GM06990 (cell line): Measurements from ENCODE around the gene GRM1.
"Not testable (repeated sequence)": the region's sequence is repeated elsewhere in the genome, so short reads cannot be mapped to it uniquely, and the experiment has no call there.

Experiments used
- DNase-seq: peaks from one replicate; pipeline ENCODE4 v3.0.0-alpha.2; 2011; ENCODE audit not compliant: insufficient read length; ENCODE audit errors: extremely low read depth
- H3K27me3 ChIP-seq: replicated peaks from 2 replicates; pipeline ENCODE4 v1.6.0; 2011; ENCODE audit warnings: low read length; ENCODE audit not compliant: control insufficient read depth, insufficient read depth
- H3K36me3 ChIP-seq: 2 replicates; pipeline ENCODE4 v1.5.1; 2011; ENCODE audit warnings: low read length; ENCODE audit not compliant: control insufficient read depth, insufficient read depth
- H3K4me3 ChIP-seq: replicated peaks from 2 replicates; pipeline ENCODE4 v1.5.1; 2011; ENCODE audit warnings: low read depth, mild to moderate bottlenecking, control low read depth, low read length
- TF ChIP-seq, protein P1 (sequence below): IDR thresholded peaks from 2 replicates; pipeline ENCODE4 v1.5.1; 2011; ENCODE audit warnings: low read length, control low read depth, mild to moderate bottlenecking, inconsistent platforms; ENCODE audit not compliant: insufficient read depth, poor library complexity, severe bottlenecking

GRM1 gene

DNA sequence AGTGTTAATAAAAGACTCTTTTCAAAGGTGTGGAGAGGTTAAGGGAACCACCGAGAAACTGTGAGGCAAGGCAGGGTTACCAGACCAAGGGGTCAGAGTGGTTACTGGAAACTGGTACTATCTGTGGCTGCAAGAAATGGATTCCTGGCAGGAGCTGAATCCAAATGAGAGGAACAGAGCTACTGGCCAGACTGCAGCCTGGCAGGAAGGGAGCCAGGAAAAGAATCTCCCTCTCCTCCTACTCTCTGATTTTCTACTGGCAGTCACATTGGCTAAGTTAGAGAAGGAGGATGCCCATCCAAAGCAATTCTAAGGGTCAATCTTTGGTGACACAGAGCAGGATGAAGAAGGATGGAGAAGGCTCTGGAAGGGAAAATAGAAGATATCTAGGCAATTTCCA is 211.5 kb downstream of the GRM1 start:
- no peak overlapping the region for H3K4me3 ChIP-seq
- TF ChIP-seq, protein P1, sequence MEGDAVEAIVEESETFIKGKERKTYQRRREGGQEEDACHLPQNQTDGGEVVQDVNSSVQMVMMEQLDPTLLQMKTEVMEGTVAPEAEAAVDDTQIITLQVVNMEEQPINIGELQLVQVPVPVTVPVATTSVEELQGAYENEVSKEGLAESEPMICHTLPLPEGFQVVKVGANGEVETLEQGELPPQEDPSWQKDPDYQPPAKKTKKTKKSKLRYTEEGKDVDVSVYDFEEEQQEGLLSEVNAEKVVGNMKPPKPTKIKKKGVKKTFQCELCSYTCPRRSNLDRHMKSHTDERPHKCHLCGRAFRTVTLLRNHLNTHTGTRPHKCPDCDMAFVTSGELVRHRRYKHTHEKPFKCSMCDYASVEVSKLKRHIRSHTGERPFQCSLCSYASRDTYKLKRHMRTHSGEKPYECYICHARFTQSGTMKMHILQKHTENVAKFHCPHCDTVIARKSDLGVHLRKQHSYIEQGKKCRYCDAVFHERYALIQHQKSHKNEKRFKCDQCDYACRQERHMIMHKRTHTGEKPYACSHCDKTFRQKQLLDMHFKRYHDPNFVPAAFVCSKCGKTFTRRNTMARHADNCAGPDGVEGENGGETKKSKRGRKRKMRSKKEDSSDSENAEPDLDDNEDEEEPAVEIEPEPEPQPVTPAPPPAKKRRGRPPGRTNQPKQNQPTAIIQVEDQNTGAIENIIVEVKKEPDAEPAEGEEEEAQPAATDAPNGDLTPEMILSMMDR, result no peak
- H3K36me3 ChIP-seq, result no peaks in the 10 kb centered on the region
- H3K27me3 ChIP-seq, result no peaks in the 10 kb centered on the region
- DNase-seq, result no peak

DNA sequence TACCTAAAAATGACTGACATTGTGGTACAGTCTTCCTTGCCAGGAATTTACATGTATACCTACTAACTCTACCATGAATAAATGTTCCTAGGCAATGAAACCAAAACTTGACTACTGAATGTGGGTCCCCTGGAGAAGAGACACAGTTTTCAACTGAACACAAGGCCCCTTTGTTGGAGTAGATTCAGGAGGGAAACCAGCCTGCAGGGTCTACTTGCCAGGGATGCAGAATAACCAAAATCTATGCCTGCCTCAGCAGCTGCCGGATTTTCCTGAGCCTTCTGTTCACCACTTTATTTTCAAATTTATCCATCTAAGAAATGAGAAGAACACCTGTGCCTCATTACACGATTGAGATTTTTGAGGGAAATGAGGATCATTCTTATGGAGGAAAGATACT is 211.9 kb downstream of the GRM1 start:
- Histone ChIP-seq H3K36me3 (no peaks in the 10 kb centered on the region), H3K4me3 (no peak overlapping the region), H3K27me3 (no peaks in the 10 kb centered on the region)
- TF ChIP-seq, protein P1, result no peak
- DNase-seq, result no peak

DNA sequence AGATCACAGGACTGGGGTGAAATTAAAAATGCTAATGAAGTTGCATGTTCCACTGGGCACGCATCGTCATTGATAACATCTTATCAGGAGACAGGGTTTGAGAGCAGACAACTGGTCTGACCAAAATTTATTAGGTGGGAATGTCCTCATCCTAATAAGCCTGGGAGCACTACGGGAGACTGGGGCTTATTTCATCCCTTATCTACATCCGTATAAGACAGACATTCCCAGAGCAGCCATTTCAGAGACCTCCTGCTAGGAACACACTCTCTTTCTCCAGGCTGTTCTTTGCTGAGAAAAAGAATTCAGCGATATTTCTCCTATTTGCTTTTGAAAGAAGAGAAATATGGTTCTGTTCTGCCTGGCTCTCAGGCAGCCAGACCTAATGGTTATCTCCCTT is 214.8 kb downstream of the GRM1 start:
- not testable (repeated sequence) for H3K27me3 ChIP-seq, H3K4me3 ChIP-seq, DNase-seq, H3K36me3 ChIP-seq

DNA sequence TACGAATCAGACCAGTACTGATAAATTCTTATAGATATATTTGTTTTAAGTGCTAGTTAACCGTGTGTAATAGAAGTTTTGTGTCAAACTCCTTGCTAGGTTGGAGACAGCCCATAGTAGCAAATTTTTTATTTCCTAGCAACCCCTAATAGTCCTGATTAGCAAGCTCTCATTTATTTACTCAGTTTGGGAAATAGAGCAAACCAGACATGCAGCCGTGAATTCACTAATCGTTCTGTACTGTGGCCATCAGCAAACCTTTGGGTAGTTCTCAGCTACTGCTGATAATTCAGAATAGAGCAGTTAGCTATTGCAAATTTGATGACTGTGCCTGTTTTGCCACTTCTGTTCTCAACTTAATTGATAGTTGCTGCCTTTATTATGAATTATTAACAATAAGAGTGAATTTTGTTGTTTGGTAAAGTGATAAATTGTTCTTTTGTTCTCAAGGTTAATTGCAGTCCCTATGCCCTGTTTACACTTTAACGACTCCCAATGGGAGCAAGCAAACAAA is 215.8 kb downstream of the GRM1 start:
- TF ChIP-seq, protein P1, result no peak
- no peak for DNase-seq
- Histone ChIP-seq H3K36me3 (no peaks in the 10 kb centered on the region), H3K4me3 (no peak overlapping the region), H3K27me3 (no peaks in the 10 kb centered on the region)

DNA sequence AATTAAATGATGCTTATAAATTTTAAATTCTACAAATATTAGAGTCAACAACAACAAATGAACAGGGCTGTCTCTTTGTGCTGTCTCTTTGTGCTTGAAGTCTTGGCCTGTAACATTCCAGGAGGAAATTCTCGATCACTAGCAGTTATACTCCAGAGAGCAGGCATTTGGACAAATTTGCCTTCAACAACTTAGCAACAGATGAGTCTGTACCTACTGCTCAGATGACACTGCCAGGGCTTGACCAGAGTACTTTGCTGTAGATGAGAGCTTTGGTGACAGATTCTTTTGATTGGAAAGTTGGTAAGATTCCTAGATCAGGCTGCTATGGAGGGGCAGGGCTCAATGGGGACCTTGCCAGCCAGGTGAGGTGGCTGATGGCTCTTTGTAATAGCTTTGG is 217.2 kb downstream of the GRM1 start:
- H3K36me3 ChIP-seq, result no peaks in the 10 kb centered on the region
- H3K27me3 ChIP-seq, result no peaks in the 10 kb centered on the region
- H3K4me3 ChIP-seq, result no peak overlapping the region
- DNase-seq, result no peak
- TF ChIP-seq, protein P1, result no peak

DNA sequence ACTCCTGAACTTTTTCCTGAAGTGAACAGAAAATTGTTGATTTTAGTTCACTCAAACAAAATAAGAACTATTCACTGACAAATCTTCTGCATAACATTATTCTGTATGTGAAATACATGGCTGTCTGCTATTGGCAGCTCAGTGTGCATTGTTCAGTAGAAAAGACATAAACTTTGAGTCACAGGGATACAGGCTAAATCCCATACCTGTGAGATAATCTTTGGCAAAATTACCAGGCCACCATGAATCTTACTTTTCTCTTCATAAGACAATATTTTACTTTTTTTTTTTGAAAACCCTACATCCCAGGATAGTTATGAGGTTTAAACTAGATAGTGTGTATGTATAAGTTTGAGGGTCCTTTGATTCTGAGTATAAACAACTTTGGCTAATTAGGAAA is 224.8 kb downstream of the GRM1 start:
- no peak for DNase-seq
- no peak overlapping the region for H3K4me3 ChIP-seq
- TF ChIP-seq, protein P1, result no peak
- H3K27me3 ChIP-seq, result no peaks in the 10 kb centered on the region; the same call in 1 of the 2 replicates
- H3K36me3 ChIP-seq, result no peaks in the 10 kb centered on the region
